Testis (tissue), 2 donors: Measurements from ENCODE around the gene BCAR3.

Experiments
- POLR2A ChIP-seq: fragments of 450-650 bp; IDR thresholded peaks from one replicate; pipeline ENCODE4 v1.6.1; 2017; ENCODE audit warnings: antibody characterized with exemption, mild to moderate bottlenecking, moderate library complexity
- TF ChIP-seq, protein P1 (sequence below), 3 experiments: fragments of 450-650 bp in 2 of 3; fragments of 200-600 bp in 1 of 3; sonication (generic) in 1 of 3; IDR thresholded peaks; one replicate each; pipeline ENCODE4 v1.5.1; 2016 to 2019; ENCODE audit warnings: antibody characterized with exemption in 3 of 3, mild to moderate bottlenecking in 2 of 3, moderate library complexity in 1 of 3

DNA sequence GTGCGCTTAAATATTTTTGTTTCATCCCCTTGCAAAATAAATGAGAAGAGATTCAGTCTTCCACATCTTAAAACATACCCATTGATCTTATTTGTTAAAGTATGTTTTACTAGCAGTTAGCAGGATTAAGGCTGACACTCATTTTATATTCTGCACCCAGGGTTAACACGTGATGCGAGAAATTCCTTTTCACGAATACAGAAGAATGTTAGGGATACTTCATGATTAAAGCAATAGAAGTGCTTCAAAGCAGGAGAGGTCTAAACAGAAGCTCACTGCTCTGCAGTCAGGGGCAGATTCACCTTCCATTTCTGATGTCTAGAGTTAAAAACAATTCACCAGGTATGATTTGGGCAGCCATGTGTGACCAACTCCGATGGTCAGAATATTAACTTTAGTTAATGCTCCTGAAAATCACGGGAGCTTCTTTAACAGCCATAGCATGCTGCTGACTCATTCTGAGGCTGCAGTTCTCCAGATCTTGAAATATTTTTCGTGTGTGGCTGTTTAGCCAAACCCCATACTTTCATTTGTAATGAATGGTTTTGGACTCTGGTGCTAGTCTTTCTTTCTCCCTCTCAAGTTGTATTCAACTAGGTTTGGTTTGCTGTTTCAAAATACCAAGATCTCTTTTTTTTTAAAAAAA lies 19.7 kb downstream of the BCAR3 start:
- TF ChIP-seq POLR2A = no peak
- TF ChIP-seq, protein P1, sequence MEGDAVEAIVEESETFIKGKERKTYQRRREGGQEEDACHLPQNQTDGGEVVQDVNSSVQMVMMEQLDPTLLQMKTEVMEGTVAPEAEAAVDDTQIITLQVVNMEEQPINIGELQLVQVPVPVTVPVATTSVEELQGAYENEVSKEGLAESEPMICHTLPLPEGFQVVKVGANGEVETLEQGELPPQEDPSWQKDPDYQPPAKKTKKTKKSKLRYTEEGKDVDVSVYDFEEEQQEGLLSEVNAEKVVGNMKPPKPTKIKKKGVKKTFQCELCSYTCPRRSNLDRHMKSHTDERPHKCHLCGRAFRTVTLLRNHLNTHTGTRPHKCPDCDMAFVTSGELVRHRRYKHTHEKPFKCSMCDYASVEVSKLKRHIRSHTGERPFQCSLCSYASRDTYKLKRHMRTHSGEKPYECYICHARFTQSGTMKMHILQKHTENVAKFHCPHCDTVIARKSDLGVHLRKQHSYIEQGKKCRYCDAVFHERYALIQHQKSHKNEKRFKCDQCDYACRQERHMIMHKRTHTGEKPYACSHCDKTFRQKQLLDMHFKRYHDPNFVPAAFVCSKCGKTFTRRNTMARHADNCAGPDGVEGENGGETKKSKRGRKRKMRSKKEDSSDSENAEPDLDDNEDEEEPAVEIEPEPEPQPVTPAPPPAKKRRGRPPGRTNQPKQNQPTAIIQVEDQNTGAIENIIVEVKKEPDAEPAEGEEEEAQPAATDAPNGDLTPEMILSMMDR (IDR thresholded peaks at IDR 0.05) = no peak
